GM18858 (cell line): ENCODE measurements around the gene CACNA2D3.
"Not testable (repeated sequence)": the region's sequence is repeated elsewhere in the genome, so short reads cannot be mapped to it uniquely, and the experiment has no call there.

Experiments
- ATAC-seq: cut with Tn5 transposase; IDR thresholded peaks from one replicate; pipeline ENCODE4 v1.9.1; 2021; ENCODE audit not compliant: unreplicated experiment

The CACNA2D3 gene

GRCh38 chr3:55097441-55097840 is 975.1 kb downstream of the CACNA2D3 start:
- no peak for ATAC-seq

- ATAC-seq = no peak
These were observed 983.3 kb downstream of the CACNA2D3 start for GRCh38 chr3:55105647-55106046.

GRCh38 chr3:55107187-55107586 is 984.8 kb downstream of the CACNA2D3 start:
- no peak for ATAC-seq

- not testable (repeated sequence) for ATAC-seq
These were observed 989.6 kb downstream of the CACNA2D3 start for GRCh38 chr3:55111906-55112305.

- ATAC-seq = no peak
These were observed 996.1 kb downstream of the CACNA2D3 start for GRCh38 chr3:55118451-55118850.

- no peak for ATAC-seq
These were observed 996.9 kb downstream of the CACNA2D3 start for GRCh38 chr3:55119268-55119667.

GRCh38 chr3:55122312-55122711 is 1000.0 kb downstream of the CACNA2D3 start:
- ATAC-seq = no peak
